ENCODE results near the gene RCAN3. TPM values are rescaled to one million over a fixed set of nuclear protein-coding genes. Genes with fewer than 3 reads are reported as not detected.
A peak's percentile ranks its signal among the peaks of the same experiment; 100 is the strongest.

The RCAN3 gene
- total and polyA plus RNA-seq, 2 of the 13 experiments (the other 11 are each of a cell fraction or from before 2014, with no cell fraction given): 12.2 to 13.3 TPM

GRCh38 chr1:24567792-24568388, 65.3 kb downstream of the RCAN3 start (continued):
- TF ChIP-seq CENPX (CRISPR knock-in tag; IDR thresholded peaks at IDR 0.05) (no peak), ZNF609 (CRISPR knock-in tag; IDR thresholded peaks at IDR 0.05; ENCODE audit: borderline replicate concordance) (peak; percentile 92), KDM3A (CRISPR knock-in tag; IDR thresholded peaks at IDR 0.05; ENCODE audit: low read depth) (peak; percentile 63; the same call in 1 of the 2 replicates), CENPT (CRISPR knock-in tag; IDR thresholded peaks at IDR 0.05; ENCODE audit: low read depth) (no peak), HNRNPH1 (optimal IDR thresholded peaks at IDR 0.05; ENCODE audit: low read depth, low read length) (no peak), PCBP1 (IDR thresholded peaks at IDR 0.05; ENCODE audit: borderline replicate concordance, low read depth, low read length) (no peak), ZBTB7A (CRISPR knock-in tag; IDR thresholded peaks at IDR 0.05) (peak; percentile 24; the same call in 1 of the 2 replicates), JARID2 (CRISPR knock-in tag; IDR thresholded peaks at IDR 0.05; ENCODE audit: insufficient replicate concordance) (peak; percentile 44), ZUFSP (CRISPR knock-in tag; IDR thresholded peaks at IDR 0.05; ENCODE audit: borderline replicate concordance) (no peak), RBAK (CRISPR knock-in tag; IDR thresholded peaks at IDR 0.05) (no peak), ARID4A (CRISPR knock-in tag; IDR thresholded peaks at IDR 0.05; ENCODE audit: borderline replicate concordance) (peak; percentile 66; the same call in 1 of the 2 replicates), ZNF33A (CRISPR knock-in tag; IDR thresholded peaks at IDR 0.05; ENCODE audit: borderline replicate concordance) (no peak), EP300 (IDR thresholded peaks at IDR 0.05; ENCODE audit: low read depth in 2 of 2, low read length in 2 of 2) (peak; percentile 66 to 94; a peak in 3 of 4 replicates), EP300 (CRISPR knock-in tag; IDR thresholded peaks at IDR 0.05; ENCODE audit: borderline replicate concordance) (peak; percentile 82), ATF2 (CRISPR knock-in tag; IDR thresholded peaks at IDR 0.05) (peak; percentile 87)

All from HepG2 (cell line).